H1 (cell line): ENCODE results near the gene ROBO2. TPM values are rescaled to one million over a fixed set of nuclear protein-coding genes. Genes with fewer than 3 reads are reported as not detected.

Experiments
- CTCF ChIA-PET: fragments of 300-600 bp; sonication (Branson Sonifier 250); formaldehyde crosslinking; loops from one replicate; lab custom pipeline; 2021; ENCODE audit not compliant: partially characterized antibody; lab: Charles Lee
- POLR2A ChIA-PET: fragments of 300-600 bp; sonication (Branson Sonifier 250); formaldehyde crosslinking; loops from one replicate; lab custom pipeline; 2021; ENCODE audit warnings: inconsistent platforms; ENCODE audit not compliant: partially characterized antibody; lab: Charles Lee
- DNase-seq, 2 experiments: peaks; one replicate each; pipeline versions ENCODE4 v3.0.0 to v3.0.0-alpha.2; 2010 to 2022; ENCODE audit warnings: low spot score in 2 of 2, low read depth in 1 of 2, mixed read lengths in 1 of 2
- FAIRE-seq: peaks from 2 replicates; lab custom pipeline; 2011; peaks lifted over from hg19 to GRCh38; lab: Jason Lieb, UNC
- H2AFZ ChIP-seq: 2 replicates; pipeline ENCODE4 v1.8.1; 2012; ENCODE audit warnings: low read length, inconsistent platforms
- H2AK5ac ChIP-seq: 2 replicates; pipeline ENCODE4 v1.6.1; 2013; ENCODE audit warnings: low read depth, low read length
- H2BK120ac ChIP-seq: replicated peaks from 2 replicates; pipeline ENCODE3; 2013; ENCODE audit warnings: low read depth, low read length, inconsistent platforms
- H2BK12ac ChIP-seq: 2 replicates; pipeline ENCODE4 v1.6.1; 2013; ENCODE audit warnings: low read depth, low read length
- H2BK15ac ChIP-seq: 2 replicates; pipeline ENCODE4 v1.6.1; 2013; ENCODE audit warnings: low read length
- H2BK20ac ChIP-seq: 2 replicates; pipeline ENCODE4 v1.6.1; 2013; ENCODE audit warnings: low read length
- H2BK5ac ChIP-seq: 2 replicates; pipeline ENCODE4 v1.6.1; 2013; ENCODE audit warnings: low read depth, low read length
- H3K14ac ChIP-seq: 2 replicates; pipeline ENCODE4 v1.6.1; 2013; ENCODE audit warnings: inconsistent platforms; ENCODE audit not compliant: insufficient read length
- H3K18ac ChIP-seq: 2 replicates; pipeline ENCODE4 v1.6.1; 2013; ENCODE audit warnings: low read length; ENCODE audit errors: extremely low read depth
- H3K23ac ChIP-seq: 2 replicates; pipeline ENCODE4 v1.6.1; 2013; ENCODE audit warnings: inconsistent platforms; ENCODE audit not compliant: insufficient read length
- H3K23me2 ChIP-seq: 2 replicates; pipeline ENCODE4 v1.6.1; 2013; ENCODE audit warnings: low read depth, low read length
- H3K27ac ChIP-seq: 2 replicates; pipeline ENCODE4 v1.6.1; 2011; ENCODE audit warnings: low read depth, low read length, inconsistent platforms
- H3K27me3 ChIP-seq, 4 experiments: replicated peaks in 1 of 4; 1 replicate in 1 of 4; 2 replicates in 3 of 4; pipeline versions ENCODE4 v1.6.1 to v1.8.1; 2011 to 2013; ENCODE audit warnings: low read length in 3 of 4, mild to moderate bottlenecking in 3 of 4, inconsistent platforms in 2 of 4, mixed read lengths in 2 of 4, moderate library complexity in 1 of 4; ENCODE audit not compliant: control insufficient read depth in 3 of 4, insufficient read depth in 3 of 4; ENCODE audit errors: extremely low read depth in 1 of 4
- H3K36me3 ChIP-seq, 4 experiments: 2 replicates each; pipeline versions ENCODE4 v1.6.1 to v1.8.1; 2011 to 2013; ENCODE audit warnings: mild to moderate bottlenecking in 4 of 4, low read length in 3 of 4, moderate library complexity in 2 of 4, control low read depth in 1 of 4, inconsistent platforms in 1 of 4; ENCODE audit not compliant: insufficient read depth in 4 of 4, control insufficient read depth in 2 of 4
- H3K4ac ChIP-seq: replicated peaks from 2 replicates; pipeline ENCODE3; 2013; ENCODE audit warnings: low read length, low read depth, mixed read lengths, inconsistent platforms; ENCODE audit not compliant: insufficient read length
- H3K4me1 ChIP-seq, 4 experiments: replicated peaks in 1 of 4; 1 replicate in 1 of 4; 2 replicates in 3 of 4; pipeline versions ENCODE4 v1.6.1 to v1.8.1; 2011 to 2013; ENCODE audit warnings: low read length in 3 of 4, inconsistent platforms in 2 of 4, mixed read lengths in 1 of 4; ENCODE audit not compliant: insufficient read depth in 4 of 4, control insufficient read depth in 3 of 4
- H3K4me2 ChIP-seq, 2 experiments: 2 replicates each; pipeline versions ENCODE4 v1.6.1 to v1.8.1; 2011 to 2013; ENCODE audit warnings: low read depth in 2 of 2, low read length in 2 of 2, control low read depth in 1 of 2, inconsistent platforms in 1 of 2, mild to moderate bottlenecking in 1 of 2; ENCODE audit not compliant: insufficient read depth in 1 of 2
- H3K4me3 ChIP-seq, 4 experiments: fragments of 200-600, 300-600 bp in 1 of 4; sonication (generic), shearing (Covaris generic), sonication (Bioruptor Twin) in 1 of 4; 2 replicates each; pipeline versions ENCODE4 v1.5.1 to v1.8.1; 2011 to 2016; ENCODE audit warnings: low read length in 4 of 4, low read depth in 3 of 4, control low read depth in 2 of 4, inconsistent platforms in 2 of 4, mild to moderate bottlenecking in 2 of 4, mixed read lengths in 1 of 4, moderate library complexity in 1 of 4; ENCODE audit not compliant: insufficient read depth in 2 of 4; ENCODE audit errors: extremely low read depth in 1 of 4
- H3K56ac ChIP-seq: replicated peaks from 2 replicates; pipeline ENCODE3; 2013; ENCODE audit warnings: low read depth, mild to moderate bottlenecking, mixed read lengths, low read length, inconsistent platforms; ENCODE audit not compliant: insufficient read length
- H3K79me1 ChIP-seq: 2 replicates; pipeline ENCODE4 v1.6.1; 2013; ENCODE audit warnings: low read depth, low read length, control low read depth
- H3K79me2 ChIP-seq, 2 experiments: 2 replicates each; pipeline versions ENCODE4 v1.6.1 to v1.8.1; 2012 to 2013; ENCODE audit warnings: low read length in 2 of 2, mild to moderate bottlenecking in 2 of 2, inconsistent platforms in 1 of 2; ENCODE audit not compliant: insufficient read depth in 2 of 2, control insufficient read depth in 1 of 2
- H3K9ac ChIP-seq, 4 experiments: replicated peaks in 1 of 4; 1 replicate in 1 of 4; 2 replicates in 3 of 4; pipeline versions ENCODE4 v1.6.1 to v1.8.1; 2011 to 2013; ENCODE audit warnings: low read depth in 3 of 4, low read length in 3 of 4, control low read depth in 2 of 4, mild to moderate bottlenecking in 2 of 4, moderate library complexity in 2 of 4, inconsistent platforms in 1 of 4; ENCODE audit errors: extremely low read depth in 1 of 4
- H3K9me3 ChIP-seq, 2 experiments: 2 replicates each; pipeline versions ENCODE4 v1.6.1 to v1.8.1; 2012 to 2013; ENCODE audit warnings: mild to moderate bottlenecking in 2 of 2, moderate library complexity in 2 of 2, control low read depth in 1 of 2, inconsistent platforms in 1 of 2, low read depth in 1 of 2, low read length in 1 of 2, mixed read lengths in 1 of 2; ENCODE audit not compliant: insufficient read depth in 2 of 2
- H4K20me1 ChIP-seq, 2 experiments: replicated peaks in 1 of 2; 2 replicates each; pipeline versions ENCODE3 to v1.8.1; 2011 to 2013; ENCODE audit warnings: inconsistent platforms in 2 of 2, low read length in 2 of 2, mild to moderate bottlenecking in 1 of 2; ENCODE audit not compliant: insufficient read depth in 2 of 2, control insufficient read depth in 1 of 2
- H4K5ac ChIP-seq: 2 replicates; pipeline ENCODE4 v1.6.1; 2013; ENCODE audit warnings: low read length, low read depth, mixed read lengths, inconsistent platforms; ENCODE audit not compliant: insufficient read length
- H4K8ac ChIP-seq: 2 replicates; pipeline ENCODE4 v1.8.0; 2013; ENCODE audit warnings: mild to moderate bottlenecking, moderate library complexity, low read length, inconsistent platforms; ENCODE audit not compliant: insufficient read depth; ENCODE audit errors: extremely low read depth
- H4K91ac ChIP-seq: replicated peaks from 2 replicates; pipeline ENCODE3; 2013; ENCODE audit warnings: low read length, mixed read lengths, inconsistent platforms; ENCODE audit not compliant: insufficient read length
- ATF3 ChIP-seq: IDR thresholded peaks from 2 replicates; pipeline ENCODE4 v1.6.1; 2011; ENCODE audit warnings: low read depth, mild to moderate bottlenecking, low read length; ENCODE audit not compliant: insufficient read depth
- BACH1 ChIP-seq: IDR thresholded peaks from 2 replicates; pipeline ENCODE4 v1.6.1; 2012; ENCODE audit warnings: low read length, improper control_type of control experiment
- CBX5 ChIP-seq: fragments of 300-800, 300-1000 bp; sonication (generic); IDR thresholded peaks from 2 replicates; pipeline ENCODE4 v1.7.1; 2016; ENCODE audit warnings: antibody characterized with exemption, low read length, low read depth
- CHD2 ChIP-seq: IDR thresholded peaks from 2 replicates; pipeline ENCODE4 v1.6.1; 2012; ENCODE audit warnings: low read length, improper control_type of control experiment
- KDM1A ChIP-seq: fragments of 200-600, 300-600 bp; sonication (generic); IDR thresholded peaks from 2 replicates; pipeline ENCODE4 v1.7.1; 2016; ENCODE audit warnings: mild to moderate bottlenecking, low read length, borderline replicate concordance
- KDM5A ChIP-seq: fragments of 200-600 bp; IDR thresholded peaks from 2 replicates; pipeline ENCODE4 v1.7.1; 2012; ENCODE audit warnings: mild to moderate bottlenecking, low read length, inconsistent platforms, mixed read lengths
- POLR2A ChIP-seq, 2 experiments: IDR thresholded peaks; 1 replicate in 1 of 2; 2 replicates in 1 of 2; pipeline ENCODE4 v1.6.1; 2011; ENCODE audit warnings: low read depth in 2 of 2, low read length in 2 of 2, mild to moderate bottlenecking in 2 of 2; ENCODE audit errors: control extremely low read depth in 1 of 2
- POLR2AphosphoS5 ChIP-seq: IDR thresholded peaks from 2 replicates; pipeline ENCODE4 v1.6.1; 2011; ENCODE audit warnings: low read depth, low read length
- POU5F1 ChIP-seq: IDR thresholded peaks from 2 replicates; pipeline ENCODE4 v1.6.1; 2011; ENCODE audit warnings: low read depth, mild to moderate bottlenecking, low read length, moderate library complexity
- SIRT6 ChIP-seq: IDR thresholded peaks from one replicate; pipeline ENCODE4 v1.7.1; 2012; ENCODE audit warnings: low read length, inconsistent platforms
- SP1 ChIP-seq: IDR thresholded peaks from 2 replicates; pipeline ENCODE4 v1.6.1; 2011; ENCODE audit warnings: low read depth, low read length
- SP2 ChIP-seq: IDR thresholded peaks from 2 replicates; pipeline ENCODE4 v1.6.1; 2012; ENCODE audit warnings: mild to moderate bottlenecking, low read length, inconsistent platforms
- SUZ12 ChIP-seq: fragments of 200-600 bp; sonication (generic); IDR thresholded peaks from 2 replicates; pipeline ENCODE4 v1.6.1; 2012; ENCODE audit warnings: mild to moderate bottlenecking, inconsistent platforms, low read length, moderate library complexity, mixed read lengths
- TAF1 ChIP-seq: IDR thresholded peaks from 2 replicates; pipeline ENCODE4 v1.6.1; 2011; ENCODE audit warnings: mild to moderate bottlenecking, low read depth, low read length
- TAF7 ChIP-seq: optimal IDR thresholded peaks from 2 replicates; pipeline ENCODE3; 2011; ENCODE audit warnings: low read depth, mild to moderate bottlenecking, inconsistent platforms, low read length, moderate library complexity, borderline replicate concordance
- TEAD4 ChIP-seq: IDR thresholded peaks from 2 replicates; pipeline ENCODE4 v1.6.1; 2012; ENCODE audit warnings: low read depth, low read length, inconsistent platforms, mixed read lengths
- YY1 ChIP-seq: IDR thresholded peaks from 2 replicates; pipeline ENCODE4 v1.6.1; 2011; ENCODE audit warnings: low read depth, mild to moderate bottlenecking, low read length
- WGBS, 2 experiments: shearing (Covaris generic) in 1 of 2; methylation state at CpG; one replicate each; pipeline versions ENCODE4 v1.1.6 to v1.1.7; 2013 to 2015; ENCODE audit warnings: low lambda C conversion rate in 2 of 2, mixed read lengths in 2 of 2, inconsistent platforms in 1 of 2, low coverage in 1 of 2, missing lambda C conversion rate in 1 of 2; ENCODE audit not compliant: insufficient replicate concordance in 2 of 2, insufficient coverage in 1 of 2, insufficient read length in 1 of 2; ENCODE audit errors: extremely low coverage in 1 of 2, missing lambda C conversion rate in 1 of 2; 5-methylcytosine and 5-hydroxymethylcytosine counted together
- polyA plus RNA-seq, 7 experiments: library from polyadenylated mRNA; depleted of rRNA in 3 of 7; stranded (reverse) in 5 of 7; unstranded in 2 of 7; fragments of >200 nt in 5 of 7; fragments of 200-250 nt in 2 of 7; gene quantifications; 1 replicate in 5 of 7; 2 replicates in 1 of 7; 4 replicates in 1 of 7; pipeline versions ENCODE4 v1.2.1 to v1.2.3, GENCODE V29; 2011 to 2013; ENCODE audit warnings: missing spikeins in 2 of 7, mixed read lengths in 2 of 7
- total RNA-seq: library from RNA; stranded (reverse); fragmentation: NEBNext Ultra II Directional; extraction: Animal tissue kit (Norgen Biotek cat#: 25700); gene quantifications from 2 replicates; pipeline ENCODE4 v1.2.1, GENCODE V29; 2021

ROBO2 gene
- total and polyA plus RNA-seq, 2 of the 8 experiments (the other 6 are each of a cell fraction or from before 2014, with no cell fraction given) = 1.5 to 2.9 TPM

GRCh38 chr3:77539014-77539413, 499.1 kb downstream of the ROBO2 start:
- H2BK12ac ChIP-seq = no peak overlapping the region
- H3K56ac ChIP-seq = no peak overlapping the region
- H2BK120ac ChIP-seq = no peak overlapping the region
- CTCF ChIA-PET = no interaction called here
- no peak overlapping the region for H3K18ac ChIP-seq
- POLR2A ChIA-PET = no interaction called here
- no peaks in the 10 kb centered on the region for H3K36me3 ChIP-seq
- peaks cover 1% of the 10 kb centered on the region; the same call in 1 of the 2 replicates for H3K23me2 ChIP-seq
- H2AFZ ChIP-seq = no peak overlapping the region
- H3K4me3 ChIP-seq = no peak overlapping the region
- H2BK5ac ChIP-seq = no peak overlapping the region
- H4K5ac ChIP-seq = no peak overlapping the region
- H4K20me1 ChIP-seq = no peaks in the 10 kb centered on the region
- no peak overlapping the region for H3K9ac ChIP-seq
- WGBS, 2 experiments = 90% methylated on average over 11 of the region's 11 CpGs; no CpG with 5 or more reads in 1 of the 2 experiments
- no peak overlapping the region for H3K27ac ChIP-seq
- H2AK5ac ChIP-seq = no peak overlapping the region
- no peak overlapping the region for H4K91ac ChIP-seq
- no peaks in the 10 kb centered on the region for H3K79me2 ChIP-seq
- no peak overlapping the region for H3K23ac ChIP-seq
- no peak overlapping the region for H2BK15ac ChIP-seq
- peaks cover 0 to 5% (median 2%) of the 10 kb centered on the region in 4 experiments; a peak in 2 of 7 replicates for H3K4me1 ChIP-seq
- H3K14ac ChIP-seq = no peak overlapping the region
- no peak for FAIRE-seq
- H3K4me2 ChIP-seq = no peak overlapping the region
- no peak overlapping the region for H2BK20ac ChIP-seq
- no peaks in the 10 kb centered on the region for H3K79me1 ChIP-seq
- no peak overlapping the region for H4K8ac ChIP-seq
- H3K4ac ChIP-seq = no peak overlapping the region
- no peaks in the 10 kb centered on the region for H3K9me3 ChIP-seq
- DNase-seq = no peak
- H3K27me3 ChIP-seq = no peaks in the 10 kb centered on the region
- TF ChIP-seq SP1 = no peak
- TF ChIP-seq TEAD4 = no peak
- TF ChIP-seq ATF3 = no peak
- TF ChIP-seq TAF7 = no peak
- no peak for TF ChIP-seq SUZ12
- TF ChIP-seq CBX5 = no peak
- TF ChIP-seq SP2 = no peak
- TF ChIP-seq TAF1 = no peak
- TF ChIP-seq SIRT6 = no peak
- no peak for TF ChIP-seq CHD2
- TF ChIP-seq POLR2AphosphoS5 = no peak
- no peak for TF ChIP-seq YY1
- TF ChIP-seq KDM1A = no peak
- TF ChIP-seq BACH1 = no peak
- TF ChIP-seq POLR2A (IDR thresholded peaks at IDR 0.05; ENCODE audit: control extremely low read depth in 1 of 2, low read depth in 2 of 2, low read length in 2 of 2) = no peak
- no peak for TF ChIP-seq POU5F1
- no peak for TF ChIP-seq KDM5A
